ENCODE measurements around the gene SUMO3.
A peak's percentile ranks its signal among the peaks of the same experiment; 100 is the strongest.

The SUMO3 gene

GRCh38 chr21:44817914-44818639 is at the start of gene SUMO3:
Gene SUMO3 (minus strand): TSS chr21:44818062. CDS start chr21:44817968, 94 bp downstream.
- DNase-seq = peak; percentile 90

GRCh38 chr21:44867464-44867863 is 49.6 kb upstream of the SUMO3 start:
- DNase-seq = no peak

GRCh38 chr21:44866780-44867179 is 48.9 kb upstream of the SUMO3 start:
- DNase-seq = no peak

- DNase-seq = peak; percentile 51
Measured at GRCh38 chr21:44865561-44866280, 47.9 kb upstream of the SUMO3 start.

- no peak for DNase-seq
Measured at GRCh38 chr21:44862869-44863685, 45.2 kb upstream of the SUMO3 start.

GRCh38 chr21:44858791-44859190 is 40.9 kb upstream of the SUMO3 start:
- DNase-seq = no peak

GRCh38 chr21:44858291-44858690 is 40.4 kb upstream of the SUMO3 start:
- no peak for DNase-seq

GRCh38 chr21:44857127-44857892 is 39.4 kb upstream of the SUMO3 start:
- DNase-seq = no peak

- DNase-seq = no peak
Measured at GRCh38 chr21:44856131-44856530, 38.3 kb upstream of the SUMO3 start.

- DNase-seq = no peak
Measured at GRCh38 chr21:44855572-44855971, 37.7 kb upstream of the SUMO3 start.

GRCh38 chr21:44854664-44855446 is 37.0 kb upstream of the SUMO3 start:
- DNase-seq = no peak

GRCh38 chr21:44854391-44854663 is 36.5 kb upstream of the SUMO3 start:
- peak; percentile 38 for DNase-seq

GRCh38 chr21:44853601-44854390 is 35.9 kb upstream of the SUMO3 start:
- DNase-seq = no peak

- DNase-seq = no peak
Measured at GRCh38 chr21:44850905-44851657, 33.2 kb upstream of the SUMO3 start.

- DNase-seq = no peak
Measured at GRCh38 chr21:44850208-44850800, 32.4 kb upstream of the SUMO3 start.

- DNase-seq = no peak
Measured at GRCh38 chr21:44849616-44850130, 31.8 kb upstream of the SUMO3 start.

- DNase-seq = no peak
Measured at GRCh38 chr21:44848821-44849521, 31.1 kb upstream of the SUMO3 start.

- DNase-seq = no peak
Measured at GRCh38 chr21:44847261-44848056, 29.6 kb upstream of the SUMO3 start.
